Upper lobe of left lung (tissue), 4 donors: ENCODE measurements around the gene SPATS2.

Experiments
- CTCF ChIP-seq, 6 experiments: fragments of 450-650 bp in 4 of 6; fragments of 200-600 bp in 2 of 6; sonication (generic) in 2 of 6; IDR thresholded peaks; one replicate each; pipeline ENCODE4 v1.5.1; 2016 to 2019; ENCODE audit warnings: antibody characterized with exemption in 6 of 6
- EP300 ChIP-seq, 4 donors: sonication (generic); formaldehyde crosslinking; IDR thresholded peaks; one replicate each; pipeline ENCODE4 v1.5.1; 2017; ENCODE audit warnings: antibody characterized with exemption in 4 of 4, control low read depth in 2 of 4
- POLR2A ChIP-seq, 4 donors: fragments of 450-650 bp; IDR thresholded peaks; one replicate each; pipeline ENCODE4 v1.5.1; 2016 to 2017; ENCODE audit warnings: antibody characterized with exemption in 4 of 4, mild to moderate bottlenecking in 2 of 4

- TF ChIP-seq CTCF (IDR thresholded peaks at IDR 0.05) (no peak), POLR2A (IDR thresholded peaks at IDR 0.05) (no peak), EP300 (IDR thresholded peaks at IDR 0.05) (no peak)
These were observed 32.6 kb upstream of the SPATS2 start for GRCh38 chr12:49334681-49335080.
